ENCODE results near the gene PRR19.
A peak's percentile ranks its signal among the peaks of the same experiment; 100 is the strongest.
"Not testable (repeated sequence)": the region's sequence is repeated elsewhere in the genome, so short reads cannot be mapped to it uniquely, and the experiment has no call there.

PRR19 gene

DNA sequence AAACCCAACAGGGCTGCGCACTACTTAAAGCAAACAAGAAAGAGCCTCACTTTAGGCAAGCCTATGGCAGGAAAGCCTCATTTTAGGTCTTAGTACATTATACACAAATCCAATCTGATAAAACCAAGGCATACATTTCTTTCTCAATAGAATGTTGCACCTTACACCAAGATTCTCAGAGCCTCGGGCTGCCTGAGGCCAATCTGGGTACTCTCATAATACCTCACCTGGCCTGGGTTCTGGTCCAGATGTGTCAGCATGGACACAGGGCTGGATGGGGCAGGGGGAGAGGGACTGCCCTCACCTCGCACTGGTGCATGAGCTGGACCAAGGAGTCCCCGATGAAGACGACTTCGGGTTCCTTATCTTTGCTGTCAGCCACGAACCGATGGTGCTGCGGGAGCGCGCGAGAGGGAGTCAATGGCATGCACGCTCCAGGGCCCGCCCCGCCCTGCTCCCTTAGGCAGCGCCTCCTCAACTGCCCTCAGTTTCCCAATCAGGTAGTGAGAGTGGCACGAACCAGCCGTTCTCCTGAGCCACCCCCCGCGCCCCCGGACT, at the start of gene PRR19:
Gene PRR19, plus strand, starts transcription at position 487 of the 558 bp plus-strand sequence. CDS start 7,453 bp downstream, outside the sequence.
- TF ChIP-seq Cebpa-rat (IDR thresholded peaks at IDR 0.05) = no peak
- peak within 1 kb of the TSS; percentile 85 for H3K9ac ChIP-seq
- peaks cover 3% of the 10 kb centered on the region for H4K20me1 ChIP-seq
- peaks cover 20% of the 10 kb centered on the region for H3K36me3 ChIP-seq
- H3K4me2 ChIP-seq = peak within 1 kb of the TSS; percentile 94
- H3K27ac ChIP-seq = peak within 1 kb of the TSS; percentile 89
- peak within 1 kb of the TSS; percentile 81 for H3K4me3 ChIP-seq
- no peaks in the 10 kb centered on the region for H3K27me3 ChIP-seq
- peaks cover 41% of the 10 kb centered on the region for H3K4me1 ChIP-seq
- H3K9me3 ChIP-seq = no peaks in the 10 kb centered on the region; the same call in 1 of the 2 replicates

DNA sequence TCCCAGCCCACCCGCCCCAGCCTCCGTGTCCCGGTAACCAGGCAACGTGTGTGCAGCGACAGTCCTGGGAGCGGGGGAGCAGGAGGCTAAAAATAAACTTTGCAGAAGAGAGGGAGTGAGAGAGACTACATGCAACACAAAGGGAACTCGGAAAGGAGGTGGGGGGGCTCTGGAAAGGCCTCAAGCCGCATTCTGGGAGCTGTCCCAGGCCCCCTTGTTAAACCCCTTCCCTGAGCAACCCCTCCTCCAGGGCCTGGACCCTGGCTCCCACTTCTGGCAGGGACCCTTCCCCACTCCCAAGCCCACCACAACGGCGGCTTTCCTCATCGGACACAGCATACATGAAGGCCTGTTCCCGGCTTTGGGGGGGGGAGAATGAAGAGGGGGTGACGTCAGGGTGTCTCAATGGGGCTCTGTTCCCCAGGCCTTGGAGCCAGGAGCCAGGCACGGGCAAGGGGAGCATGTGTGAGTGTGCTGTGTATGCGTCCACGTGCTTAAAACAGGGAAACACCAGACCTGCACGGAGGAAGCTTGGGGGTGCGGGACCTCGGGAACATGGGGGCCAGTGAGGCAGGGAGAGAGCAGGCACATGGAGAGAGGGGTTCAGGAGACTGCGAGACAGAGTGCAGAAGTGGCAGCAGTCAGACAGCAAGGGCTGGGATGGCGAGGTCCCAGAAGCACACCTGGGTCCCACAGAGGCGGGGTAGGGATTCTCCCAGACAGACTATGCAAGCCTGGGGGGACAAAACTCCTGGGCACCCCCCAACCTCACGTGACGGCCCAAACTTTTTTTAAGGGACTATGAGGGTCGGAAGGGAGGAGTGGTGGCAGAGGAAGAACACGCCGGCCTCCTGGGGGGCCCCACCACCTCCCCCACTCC, 49.3 kb upstream of the PRR19 start:
- H3K27ac ChIP-seq = peak overlapping the region; percentile 86
- H3K4me2 ChIP-seq = peak overlapping the region; percentile 99
- H3K9me3 ChIP-seq = no peaks in the 10 kb centered on the region
- H3K27me3 ChIP-seq = no peaks in the 10 kb centered on the region
- H3K4me3 ChIP-seq = peak overlapping the region; percentile 92
- peaks cover 24% of the 10 kb centered on the region for H3K36me3 ChIP-seq
- H3K4me1 ChIP-seq = peaks cover 54% of the 10 kb centered on the region
- peaks cover 44% of the 10 kb centered on the region for H4K20me1 ChIP-seq
- H3K9ac ChIP-seq = peak overlapping the region; percentile 85
- no peak for TF ChIP-seq Cebpa-rat (IDR thresholded peaks at IDR 0.05)

- Histone ChIP-seq H3K9ac (peak overlapping the region; percentile 94), H4K20me1 (peaks cover 42% of the 10 kb centered on the region), H3K27me3 (no peaks in the 10 kb centered on the region), H3K36me3 (peaks cover 23% of the 10 kb centered on the region), H3K4me1 (peaks cover 54% of the 10 kb centered on the region), H3K4me2 (peak overlapping the region; percentile 99), H3K9me3 (no peaks in the 10 kb centered on the region), H3K27ac (peak overlapping the region; percentile 94), H3K4me3 (peak overlapping the region; percentile 92)
- TF ChIP-seq Cebpa-rat (IDR thresholded peaks at IDR 0.05) = no peak
Measured at GRCh38 chr19:42253245-42254088, 48.5 kb upstream of the PRR19 start.

DNA sequence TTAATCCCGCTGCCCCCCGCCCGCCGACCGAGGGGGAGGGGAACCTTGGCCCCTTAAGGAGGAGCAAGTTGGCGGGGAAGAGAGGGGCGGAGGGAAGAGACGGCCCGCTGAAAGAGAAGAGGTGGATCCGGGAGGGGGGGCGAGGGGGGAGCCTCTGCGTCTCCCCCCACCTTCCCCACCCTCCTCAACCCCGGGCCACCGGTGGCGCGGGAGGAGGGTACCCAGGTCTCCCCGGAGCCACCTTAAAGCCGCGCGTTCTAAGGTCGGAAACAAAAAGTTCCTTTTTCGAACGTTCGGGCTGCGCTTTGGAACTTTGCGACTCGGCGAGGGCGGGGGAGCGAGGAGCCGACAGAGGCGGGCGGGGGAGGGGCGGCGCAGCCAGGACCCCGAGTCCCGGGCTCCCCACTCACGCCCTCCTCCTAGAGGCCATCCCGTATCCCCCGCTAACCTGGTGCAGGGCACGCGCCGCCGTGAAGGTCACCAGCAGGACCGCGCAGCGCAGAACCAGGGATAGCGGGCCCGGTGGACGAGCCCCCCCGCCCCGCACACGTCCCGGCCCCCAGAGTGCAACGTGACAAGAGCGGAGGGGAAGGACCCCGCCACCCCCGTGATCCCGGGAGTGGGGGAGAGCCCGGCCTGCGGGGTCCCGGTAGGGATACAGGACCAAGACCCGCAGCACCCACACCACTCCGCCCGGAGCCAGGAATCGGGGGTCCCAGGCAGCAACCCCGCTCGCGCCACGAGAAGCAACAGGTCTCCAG, 47.7 kb upstream of the PRR19 start:
- no peaks in the 10 kb centered on the region for H3K9me3 ChIP-seq
- peaks cover 34% of the 10 kb centered on the region for H4K20me1 ChIP-seq
- H3K4me3 ChIP-seq = peak overlapping the region; percentile 92
- H3K36me3 ChIP-seq = peaks cover 15% of the 10 kb centered on the region
- peak overlapping the region; percentile 94 for H3K27ac ChIP-seq
- H3K4me2 ChIP-seq = peak overlapping the region; percentile 79
- H3K27me3 ChIP-seq = no peaks in the 10 kb centered on the region
- no peak for TF ChIP-seq Cebpa-rat (IDR thresholded peaks at IDR 0.05)
- H3K4me1 ChIP-seq = peaks cover 54% of the 10 kb centered on the region
- peak overlapping the region; percentile 94 for H3K9ac ChIP-seq

- TF ChIP-seq Cebpa-rat (IDR thresholded peaks at IDR 0.05) = no peak
- peaks cover 50% of the 10 kb centered on the region for H3K4me1 ChIP-seq
- H3K9me3 ChIP-seq = no peaks in the 10 kb centered on the region
- H3K4me2 ChIP-seq = peak within 1 kb of the TSS; percentile 99
- peaks cover 25% of the 10 kb centered on the region for H4K20me1 ChIP-seq
- H3K9ac ChIP-seq = peak within 1 kb of the TSS; percentile 94
- peaks cover 6% of the 10 kb centered on the region for H3K36me3 ChIP-seq
- H3K27ac ChIP-seq = peak within 1 kb of the TSS; percentile 94
- peak within 1 kb of the TSS; percentile 92 for H3K4me3 ChIP-seq
- H3K27me3 ChIP-seq = no peaks in the 10 kb centered on the region
Measured at GRCh38 chr19:42254850-42255765, 46.8 kb upstream of the PRR19 start, which contains the start of gene ERF. Gene ERF, minus strand, starts transcription at chr19:42255128. Its CDS starts 129 bp downstream, at chr19:42254999.

GRCh38 chr19:42255766-42256745, 45.9 kb upstream of the PRR19 start:
- Histone ChIP-seq H3K9me3 (no peaks in the 10 kb centered on the region), H3K27ac (peak overlapping the region; percentile 72; the same call in 1 of the 2 replicates), H3K4me3 (peak overlapping the region; percentile 92), H3K4me2 (peak overlapping the region; percentile 99), H3K4me1 (peaks cover 40% of the 10 kb centered on the region), H3K36me3 (no peaks in the 10 kb centered on the region), H3K27me3 (no peaks in the 10 kb centered on the region), H3K9ac (peak overlapping the region; percentile 81), H4K20me1 (peaks cover 16% of the 10 kb centered on the region)
- no peak for TF ChIP-seq Cebpa-rat (IDR thresholded peaks at IDR 0.05)

DNA sequence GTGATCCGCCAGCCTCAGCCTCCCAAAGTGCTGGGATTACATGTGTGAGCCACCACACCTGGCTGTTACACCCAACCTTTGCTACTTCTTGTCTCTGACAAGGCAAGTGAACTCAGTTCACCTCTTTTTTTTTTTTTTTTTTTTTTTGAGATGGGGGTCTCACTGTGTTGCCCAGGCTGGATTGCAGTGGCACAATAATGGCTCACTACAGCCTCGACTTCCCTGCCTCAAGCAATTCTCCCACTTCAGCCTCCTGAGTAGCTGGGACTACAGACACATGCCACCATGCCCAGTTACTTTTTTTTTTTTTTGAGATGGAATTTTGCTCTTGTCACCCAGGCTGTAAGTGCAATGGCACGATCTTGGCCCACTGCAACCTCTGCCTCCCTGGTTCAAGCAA, 44.1 kb upstream of the PRR19 start:
- not testable (repeated sequence) for H3K4me3 ChIP-seq, H3K36me3 ChIP-seq, H3K9ac ChIP-seq, H3K27me3 ChIP-seq, H3K9me3 ChIP-seq, H4K20me1 ChIP-seq, H3K27ac ChIP-seq, H3K4me2 ChIP-seq
- peaks cover 23% of the 10 kb centered on the region for H3K4me1 ChIP-seq

Measured in BLaER1 (cell line).